Subcutaneous adipose tissue (tissue), 4 donors: ENCODE measurements around the gene DELE1. TPM values are rescaled to one million over a fixed set of nuclear protein-coding genes. Genes with fewer than 3 reads are reported as not detected.

Source experiments
- total RNA-seq, 4 donors: library from RNA; depleted of rRNA; stranded (reverse); fragments of >200 nt; gene quantifications; one replicate each; pipeline ENCODE4 v1.1.0, GENCODE V29; 2016
- TF ChIP-seq, protein P1 (sequence below): fragments of 450-650 bp; IDR thresholded peaks from one replicate; pipeline ENCODE4 v1.5.1; 2016; ENCODE audit warnings: low read depth, mild to moderate bottlenecking, control low read depth, antibody characterized with exemption, moderate library complexity

DELE1 gene
- total RNA-seq, 4 donors from 2014 or later = 46.3 to 88.9 (median 77.6) TPM

DNA sequence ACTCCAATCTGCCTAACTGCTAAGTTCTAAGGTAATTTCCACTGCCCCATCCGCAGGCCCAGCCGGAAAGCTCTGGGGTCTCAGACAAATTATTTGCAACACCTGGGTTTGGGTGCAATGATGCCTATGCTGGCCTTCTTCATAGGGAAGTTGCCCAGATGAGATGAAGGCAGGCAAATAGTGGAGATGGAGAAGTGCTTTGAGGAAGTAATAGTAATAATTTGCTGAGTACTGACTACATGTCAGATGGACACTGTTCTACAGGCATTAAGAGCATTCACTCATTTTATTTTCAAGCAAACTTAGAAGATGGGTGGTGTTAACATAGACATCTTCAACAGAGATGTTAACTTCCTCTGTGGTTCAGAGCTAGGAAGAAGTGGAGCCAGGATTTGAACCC is 30.5 kb downstream of the DELE1 start:
- TF ChIP-seq, protein P1, sequence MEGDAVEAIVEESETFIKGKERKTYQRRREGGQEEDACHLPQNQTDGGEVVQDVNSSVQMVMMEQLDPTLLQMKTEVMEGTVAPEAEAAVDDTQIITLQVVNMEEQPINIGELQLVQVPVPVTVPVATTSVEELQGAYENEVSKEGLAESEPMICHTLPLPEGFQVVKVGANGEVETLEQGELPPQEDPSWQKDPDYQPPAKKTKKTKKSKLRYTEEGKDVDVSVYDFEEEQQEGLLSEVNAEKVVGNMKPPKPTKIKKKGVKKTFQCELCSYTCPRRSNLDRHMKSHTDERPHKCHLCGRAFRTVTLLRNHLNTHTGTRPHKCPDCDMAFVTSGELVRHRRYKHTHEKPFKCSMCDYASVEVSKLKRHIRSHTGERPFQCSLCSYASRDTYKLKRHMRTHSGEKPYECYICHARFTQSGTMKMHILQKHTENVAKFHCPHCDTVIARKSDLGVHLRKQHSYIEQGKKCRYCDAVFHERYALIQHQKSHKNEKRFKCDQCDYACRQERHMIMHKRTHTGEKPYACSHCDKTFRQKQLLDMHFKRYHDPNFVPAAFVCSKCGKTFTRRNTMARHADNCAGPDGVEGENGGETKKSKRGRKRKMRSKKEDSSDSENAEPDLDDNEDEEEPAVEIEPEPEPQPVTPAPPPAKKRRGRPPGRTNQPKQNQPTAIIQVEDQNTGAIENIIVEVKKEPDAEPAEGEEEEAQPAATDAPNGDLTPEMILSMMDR = no peak

DNA sequence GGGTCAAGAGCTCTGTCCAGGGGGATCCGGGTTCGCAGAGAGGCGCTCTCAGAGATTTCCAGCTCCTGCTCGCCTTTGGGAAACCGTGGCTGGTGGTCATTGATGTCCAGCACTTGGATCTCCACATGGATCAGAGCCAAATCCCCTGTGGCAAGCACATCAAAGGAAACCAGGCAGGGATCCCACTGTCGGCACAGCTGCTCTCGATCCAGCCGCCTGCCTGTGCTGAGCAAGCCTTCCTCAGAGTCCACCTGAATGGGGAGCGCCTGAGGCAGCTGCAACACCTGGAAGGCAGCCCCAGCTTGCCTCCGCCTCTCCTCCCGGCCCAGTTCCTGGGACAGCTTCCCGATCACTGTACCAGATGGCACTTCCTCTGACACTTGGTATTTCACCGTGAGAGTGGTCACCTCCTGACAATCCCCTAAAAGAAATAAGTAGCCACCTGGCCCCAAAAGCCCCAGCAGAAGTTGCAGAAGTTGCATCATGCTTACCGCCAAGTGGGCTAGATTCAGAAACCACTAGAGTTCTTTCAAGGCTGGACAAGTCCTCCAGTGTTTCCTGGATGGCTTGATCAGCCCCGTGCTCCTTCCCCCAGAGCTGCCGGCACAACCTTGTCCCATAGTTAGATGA is 33.8 kb downstream of the DELE1 start:
- TF ChIP-seq, protein P1 = no peak

DNA sequence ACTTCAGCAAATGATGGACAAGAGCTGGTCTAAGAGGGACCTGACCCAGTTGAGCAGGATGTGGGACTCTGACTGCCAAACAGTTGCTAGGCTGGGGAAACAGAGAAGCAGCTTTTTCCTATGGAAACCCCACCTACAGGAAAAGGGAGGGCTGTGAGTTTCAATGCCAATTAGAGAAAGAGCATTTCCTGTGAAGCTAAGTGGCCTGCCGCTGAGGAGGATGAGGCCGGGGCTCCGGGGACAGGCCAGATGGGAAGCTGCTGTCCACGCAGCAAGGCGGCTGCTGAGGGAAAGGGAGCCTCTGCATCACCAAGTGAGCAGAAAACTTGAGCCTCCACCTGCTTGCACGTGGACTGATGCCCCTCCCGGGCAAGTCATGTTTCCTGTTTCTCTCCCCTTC is 34.4 kb downstream of the DELE1 start, which contains the start of gene PCDH12:
Gene PCDH12 (minus strand): TSS at position 90 of the 400 bp plus-strand sequence. CDS start 351 bp downstream, outside the sequence.
- TF ChIP-seq, protein P1 = no peak

GRCh38 chr5:141958546-141959172 is 35.0 kb downstream of the DELE1 start:
- TF ChIP-seq, protein P1 = no peak

DNA sequence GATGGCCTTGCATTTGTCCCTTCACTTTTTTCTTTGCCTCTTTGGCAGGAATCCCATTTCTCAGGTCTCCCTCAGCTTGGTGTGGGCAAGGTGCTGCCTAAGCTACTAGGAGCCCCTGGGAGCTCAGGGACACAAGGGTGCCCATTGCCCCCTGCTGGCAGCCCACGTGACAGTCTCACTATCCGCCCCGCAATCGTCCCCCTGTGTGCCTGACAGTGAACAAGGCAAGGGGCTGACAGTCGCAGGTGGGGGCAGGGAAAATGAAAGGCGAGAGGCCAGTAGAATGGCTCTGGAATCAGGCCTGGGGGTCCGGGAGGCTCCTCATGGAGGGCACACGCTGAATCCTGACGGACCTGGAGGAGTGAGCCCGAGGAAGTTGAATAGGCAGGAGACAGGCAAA is 36.3 kb downstream of the DELE1 start:
- TF ChIP-seq, protein P1 = no peak

GRCh38 chr5:141960449-141961323 is 37.0 kb downstream of the DELE1 start:
- TF ChIP-seq, protein P1 = no peak

DNA sequence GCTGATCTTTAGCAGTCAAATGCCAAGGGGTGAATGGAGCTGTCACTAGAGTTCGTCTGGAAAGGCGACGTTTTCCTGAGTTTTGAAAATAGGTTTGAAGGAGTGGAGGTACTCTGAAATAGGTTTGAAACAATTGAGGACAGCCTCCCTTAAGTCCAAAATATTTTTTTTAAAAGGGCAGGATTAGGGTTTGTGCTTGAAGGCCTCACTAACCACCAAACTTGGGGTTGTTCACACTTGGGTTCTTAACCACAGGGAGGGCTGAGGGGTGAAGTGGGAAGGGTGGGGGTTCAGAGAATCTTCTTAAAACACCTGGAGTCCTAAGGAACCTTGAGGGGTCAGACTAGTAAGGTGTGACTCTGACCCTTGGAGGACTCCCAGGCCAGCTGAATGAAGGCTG is 37.8 kb downstream of the DELE1 start:
- TF ChIP-seq, protein P1 = no peak
